ENCODE data around the gene NUBPL.

The NUBPL gene

GRCh38 chr14:31561155-31561846 lies at the start of gene NUBPL:
TSS of gene NUBPL (plus strand) at chr14:31561404. CDS start at chr14:31561440, 36 bp downstream.
- Histone ChIP-seq H3K27me3 (ENCODE audit: insufficient read depth, insufficient read length) (no peaks in the 10 kb centered on the region), H3K4me1 (ENCODE audit: insufficient read depth, insufficient read length) (no peaks in the 10 kb centered on the region), H3K4me3 (ENCODE audit: insufficient read length, low read depth) (peak within 1 kb of the TSS; percentile 80), H3K36me3 (ENCODE audit: insufficient read depth, insufficient read length, low read length) (no peaks in the 10 kb centered on the region), H3K9me3 (ENCODE audit: insufficient read depth, low read length) (no peaks in the 10 kb centered on the region), H3K9ac (ENCODE audit: insufficient read length, low read depth) (peak within 1 kb of the TSS; percentile 80)
- DNase-seq (ENCODE audit: low read depth, low spot score), result peak; percentile 84
- TF ChIP-seq ZNF274 (IDR thresholded peaks at IDR 0.05; ENCODE audit: low read depth, low read length) (no peak), SUZ12 (IDR thresholded peaks at IDR 0.05; ENCODE audit: extremely low read depth, insufficient read depth, insufficient read length) (no peak), YY1 (IDR thresholded peaks at IDR 0.05; ENCODE audit: insufficient read depth, insufficient read length) (no peak)

DNA sequence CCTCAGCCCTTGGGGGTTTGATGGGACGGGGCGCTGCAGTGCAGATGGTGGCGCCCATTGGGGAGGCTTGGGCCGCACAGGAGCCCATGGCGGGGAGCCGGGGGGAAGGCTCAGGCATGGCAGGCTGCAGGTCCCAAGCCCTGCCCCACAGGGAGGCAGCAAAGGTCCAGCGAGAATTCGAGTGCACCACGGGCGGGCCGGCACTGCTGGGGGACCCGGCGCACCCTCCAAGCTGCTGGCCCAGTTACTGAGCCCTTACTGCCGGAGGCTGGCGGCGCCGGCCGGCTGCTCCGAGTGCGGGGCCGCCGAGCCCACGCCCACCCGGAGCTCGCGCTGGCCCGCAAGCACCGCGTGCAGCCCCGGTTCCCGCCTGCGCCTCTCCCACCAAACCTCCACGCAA lies 34.1 kb upstream of the NUBPL start:
- Histone ChIP-seq H3K27me3 (ENCODE audit: insufficient read depth, insufficient read length) (no peaks in the 10 kb centered on the region), H3K4me1 (ENCODE audit: insufficient read depth, insufficient read length) (no peaks in the 10 kb centered on the region), H3K36me3 (ENCODE audit: insufficient read depth, insufficient read length, low read length) (no peaks in the 10 kb centered on the region), H3K4me3 (ENCODE audit: insufficient read length, low read depth) (no peak overlapping the region), H3K9me3 (ENCODE audit: insufficient read depth, low read length) (no peaks in the 10 kb centered on the region), H3K9ac (ENCODE audit: insufficient read length, low read depth) (no peak overlapping the region)
- TF ChIP-seq SUZ12 (IDR thresholded peaks at IDR 0.05; ENCODE audit: extremely low read depth, insufficient read depth, insufficient read length) (no peak), ZNF274 (IDR thresholded peaks at IDR 0.05; ENCODE audit: low read depth, low read length) (no peak), YY1 (IDR thresholded peaks at IDR 0.05; ENCODE audit: insufficient read depth, insufficient read length) (no peak)
- no peak for DNase-seq (ENCODE audit: low read depth, low spot score)

- Histone ChIP-seq H3K4me3 (ENCODE audit: insufficient read length, low read depth) (no peak overlapping the region), H3K36me3 (ENCODE audit: insufficient read depth, insufficient read length, low read length) (no peaks in the 10 kb centered on the region), H3K27me3 (ENCODE audit: insufficient read depth, insufficient read length) (no peaks in the 10 kb centered on the region), H3K9ac (ENCODE audit: insufficient read length, low read depth) (no peak overlapping the region), H3K4me1 (ENCODE audit: insufficient read depth, insufficient read length) (no peaks in the 10 kb centered on the region), H3K9me3 (ENCODE audit: insufficient read depth, low read length) (no peaks in the 10 kb centered on the region)
- no peak for DNase-seq (ENCODE audit: low read depth, low spot score)
- TF ChIP-seq SUZ12 (IDR thresholded peaks at IDR 0.05; ENCODE audit: extremely low read depth, insufficient read depth, insufficient read length) (no peak), YY1 (IDR thresholded peaks at IDR 0.05; ENCODE audit: insufficient read depth, insufficient read length) (no peak), ZNF274 (IDR thresholded peaks at IDR 0.05; ENCODE audit: low read depth, low read length) (no peak)
Measured at GRCh38 chr14:31527546-31527945, 33.7 kb upstream of the NUBPL start.

GRCh38 chr14:31529053-31529452 lies 32.2 kb upstream of the NUBPL start:
- Histone ChIP-seq H3K36me3 (ENCODE audit: insufficient read depth, insufficient read length, low read length) (no peaks in the 10 kb centered on the region), H3K9ac (ENCODE audit: insufficient read length, low read depth) (no peak overlapping the region), H3K4me1 (ENCODE audit: insufficient read depth, insufficient read length) (no peaks in the 10 kb centered on the region), H3K9me3 (ENCODE audit: insufficient read depth, low read length) (no peaks in the 10 kb centered on the region), H3K27me3 (ENCODE audit: insufficient read depth, insufficient read length) (no peaks in the 10 kb centered on the region), H3K4me3 (ENCODE audit: insufficient read length, low read depth) (no peak overlapping the region)
- DNase-seq (ENCODE audit: low read depth, low spot score), result no peak
- no peak for TF ChIP-seq SUZ12 (IDR thresholded peaks at IDR 0.05; ENCODE audit: extremely low read depth, insufficient read depth, insufficient read length)
- no peak for TF ChIP-seq YY1 (IDR thresholded peaks at IDR 0.05; ENCODE audit: insufficient read depth, insufficient read length)
- TF ChIP-seq ZNF274 (IDR thresholded peaks at IDR 0.05; ENCODE audit: low read depth, low read length), result no peak

- no peak overlapping the region for H3K4me3 ChIP-seq (ENCODE audit: insufficient read length, low read depth)
Measured at GRCh38 chr14:31530136-31530535, 31.1 kb upstream of the NUBPL start.

GRCh38 chr14:31536201-31536960 lies 24.8 kb upstream of the NUBPL start:
- no peak for DNase-seq (ENCODE audit: low read depth, low spot score)
- Histone ChIP-seq H3K27me3 (ENCODE audit: insufficient read depth, insufficient read length) (no peaks in the 10 kb centered on the region), H3K4me1 (ENCODE audit: insufficient read depth, insufficient read length) (no peaks in the 10 kb centered on the region), H3K36me3 (ENCODE audit: insufficient read depth, insufficient read length, low read length) (no peaks in the 10 kb centered on the region), H3K9me3 (ENCODE audit: insufficient read depth, low read length) (no peaks in the 10 kb centered on the region), H3K9ac (ENCODE audit: insufficient read length, low read depth) (no peak overlapping the region), H3K4me3 (ENCODE audit: insufficient read length, low read depth) (no peak overlapping the region)
- TF ChIP-seq ZNF274 (IDR thresholded peaks at IDR 0.05; ENCODE audit: low read depth, low read length) (no peak), YY1 (IDR thresholded peaks at IDR 0.05; ENCODE audit: insufficient read depth, insufficient read length) (no peak), SUZ12 (IDR thresholded peaks at IDR 0.05; ENCODE audit: extremely low read depth, insufficient read depth, insufficient read length) (no peak)

More at GRCh38 chr14:31530136-31530535, 31.1 kb upstream of the NUBPL start:
- no peak for DNase-seq (ENCODE audit: low read depth, low spot score)
- no peak for TF ChIP-seq YY1 (IDR thresholded peaks at IDR 0.05; ENCODE audit: insufficient read depth, insufficient read length)
- no peak for TF ChIP-seq ZNF274 (IDR thresholded peaks at IDR 0.05; ENCODE audit: low read depth, low read length)
- TF ChIP-seq SUZ12 (IDR thresholded peaks at IDR 0.05; ENCODE audit: extremely low read depth, insufficient read depth, insufficient read length), result no peak
- Histone ChIP-seq H3K4me1 (ENCODE audit: insufficient read depth, insufficient read length) (no peaks in the 10 kb centered on the region), H3K9me3 (ENCODE audit: insufficient read depth, low read length) (no peaks in the 10 kb centered on the region), H3K9ac (ENCODE audit: insufficient read length, low read depth) (no peak overlapping the region), H3K36me3 (ENCODE audit: insufficient read depth, insufficient read length, low read length) (no peaks in the 10 kb centered on the region), H3K27me3 (ENCODE audit: insufficient read depth, insufficient read length) (no peaks in the 10 kb centered on the region)

DNA sequence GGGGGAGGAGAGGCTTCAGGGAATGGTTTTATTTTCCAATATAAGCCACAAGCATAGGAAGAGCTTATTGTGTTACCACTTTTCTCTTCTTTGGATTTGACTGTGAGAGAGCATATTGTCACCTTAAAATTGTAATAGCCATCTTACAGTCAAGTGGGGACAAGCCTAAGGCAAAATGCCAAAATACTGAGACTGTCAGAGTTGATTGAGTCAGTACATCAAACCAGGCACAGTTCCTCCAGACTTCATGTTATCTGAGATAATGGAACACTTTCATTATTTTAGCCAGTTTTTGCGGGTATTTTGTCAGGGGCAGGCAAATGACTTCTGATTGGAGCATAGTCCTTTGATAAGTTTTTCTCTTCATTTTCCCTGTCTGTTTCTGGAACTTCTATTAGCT lies 19.5 kb upstream of the NUBPL start:
- no peak for TF ChIP-seq SUZ12 (IDR thresholded peaks at IDR 0.05; ENCODE audit: extremely low read depth, insufficient read depth, insufficient read length)
- no peak for TF ChIP-seq ZNF274 (IDR thresholded peaks at IDR 0.05; ENCODE audit: low read depth, low read length)
- no peak for TF ChIP-seq YY1 (IDR thresholded peaks at IDR 0.05; ENCODE audit: insufficient read depth, insufficient read length)
- no peaks in the 10 kb centered on the region for H3K27me3 ChIP-seq (ENCODE audit: insufficient read depth, insufficient read length)
- H3K9me3 ChIP-seq (ENCODE audit: insufficient read depth, low read length), result no peaks in the 10 kb centered on the region
- no peaks in the 10 kb centered on the region for H3K36me3 ChIP-seq (ENCODE audit: insufficient read depth, insufficient read length, low read length)
- no peak overlapping the region for H3K9ac ChIP-seq (ENCODE audit: insufficient read length, low read depth)
- no peak overlapping the region for H3K4me3 ChIP-seq (ENCODE audit: insufficient read length, low read depth)
- no peaks in the 10 kb centered on the region for H3K4me1 ChIP-seq (ENCODE audit: insufficient read depth, insufficient read length)
- DNase-seq (ENCODE audit: low read depth, low spot score), result no peak
